ENCODE measurements around the gene TEX22. TPM values are rescaled to one million over a fixed set of nuclear protein-coding genes. Genes with fewer than 3 reads are reported as not detected.

Gene TEX22
- total RNA-seq, 3 donors from 2014 or later = 0.84 to 2.0 (median 0.95) TPM

DNA sequence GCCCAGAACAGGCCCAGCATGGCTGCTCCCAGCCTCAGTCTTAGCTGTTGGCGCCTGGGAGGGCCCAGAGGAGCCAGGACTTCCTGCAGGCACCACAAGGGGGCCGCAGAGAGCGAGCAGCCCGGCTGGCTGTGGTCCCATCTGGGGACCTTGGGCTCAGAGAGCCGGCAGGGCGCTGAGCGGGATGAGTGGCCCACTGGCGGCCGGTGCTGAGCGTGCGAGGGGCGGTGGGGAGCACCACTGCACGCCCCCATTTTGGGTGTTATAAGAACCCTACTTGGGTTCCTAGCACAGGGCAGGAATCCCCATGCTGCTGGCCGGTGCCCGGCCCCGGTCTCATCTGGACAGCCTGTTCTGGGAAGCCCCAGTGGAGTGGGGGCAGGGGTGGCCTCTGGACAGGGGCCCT lies 50.4 kb downstream of the TEX22 start:
- DNase-seq (peak; percentile 61 to 76 (median 73)), ATAC-seq (peak; percentile 89)
- intact Hi-C loops (cut with DNase I, micrococcal nuclease) = loop anchor here in 1 of 2 donors (10.0 kb wide), 1 partner anchor 76 kb away; the partner anchor contains the start of gene TMEM121
- TF ChIP-seq, protein P1, sequence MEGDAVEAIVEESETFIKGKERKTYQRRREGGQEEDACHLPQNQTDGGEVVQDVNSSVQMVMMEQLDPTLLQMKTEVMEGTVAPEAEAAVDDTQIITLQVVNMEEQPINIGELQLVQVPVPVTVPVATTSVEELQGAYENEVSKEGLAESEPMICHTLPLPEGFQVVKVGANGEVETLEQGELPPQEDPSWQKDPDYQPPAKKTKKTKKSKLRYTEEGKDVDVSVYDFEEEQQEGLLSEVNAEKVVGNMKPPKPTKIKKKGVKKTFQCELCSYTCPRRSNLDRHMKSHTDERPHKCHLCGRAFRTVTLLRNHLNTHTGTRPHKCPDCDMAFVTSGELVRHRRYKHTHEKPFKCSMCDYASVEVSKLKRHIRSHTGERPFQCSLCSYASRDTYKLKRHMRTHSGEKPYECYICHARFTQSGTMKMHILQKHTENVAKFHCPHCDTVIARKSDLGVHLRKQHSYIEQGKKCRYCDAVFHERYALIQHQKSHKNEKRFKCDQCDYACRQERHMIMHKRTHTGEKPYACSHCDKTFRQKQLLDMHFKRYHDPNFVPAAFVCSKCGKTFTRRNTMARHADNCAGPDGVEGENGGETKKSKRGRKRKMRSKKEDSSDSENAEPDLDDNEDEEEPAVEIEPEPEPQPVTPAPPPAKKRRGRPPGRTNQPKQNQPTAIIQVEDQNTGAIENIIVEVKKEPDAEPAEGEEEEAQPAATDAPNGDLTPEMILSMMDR (IDR thresholded peaks at IDR 0.05) = peak; percentile 88
- Histone ChIP-seq H3K4me3 (no peak overlapping the region), H3K36me3 (ENCODE audit: low read depth) (no peaks in the 10 kb centered on the region), H3K9me3 (no peaks in the 10 kb centered on the region), H3K4me1 (ENCODE audit: low read depth) (no peaks in the 10 kb centered on the region)

DNA sequence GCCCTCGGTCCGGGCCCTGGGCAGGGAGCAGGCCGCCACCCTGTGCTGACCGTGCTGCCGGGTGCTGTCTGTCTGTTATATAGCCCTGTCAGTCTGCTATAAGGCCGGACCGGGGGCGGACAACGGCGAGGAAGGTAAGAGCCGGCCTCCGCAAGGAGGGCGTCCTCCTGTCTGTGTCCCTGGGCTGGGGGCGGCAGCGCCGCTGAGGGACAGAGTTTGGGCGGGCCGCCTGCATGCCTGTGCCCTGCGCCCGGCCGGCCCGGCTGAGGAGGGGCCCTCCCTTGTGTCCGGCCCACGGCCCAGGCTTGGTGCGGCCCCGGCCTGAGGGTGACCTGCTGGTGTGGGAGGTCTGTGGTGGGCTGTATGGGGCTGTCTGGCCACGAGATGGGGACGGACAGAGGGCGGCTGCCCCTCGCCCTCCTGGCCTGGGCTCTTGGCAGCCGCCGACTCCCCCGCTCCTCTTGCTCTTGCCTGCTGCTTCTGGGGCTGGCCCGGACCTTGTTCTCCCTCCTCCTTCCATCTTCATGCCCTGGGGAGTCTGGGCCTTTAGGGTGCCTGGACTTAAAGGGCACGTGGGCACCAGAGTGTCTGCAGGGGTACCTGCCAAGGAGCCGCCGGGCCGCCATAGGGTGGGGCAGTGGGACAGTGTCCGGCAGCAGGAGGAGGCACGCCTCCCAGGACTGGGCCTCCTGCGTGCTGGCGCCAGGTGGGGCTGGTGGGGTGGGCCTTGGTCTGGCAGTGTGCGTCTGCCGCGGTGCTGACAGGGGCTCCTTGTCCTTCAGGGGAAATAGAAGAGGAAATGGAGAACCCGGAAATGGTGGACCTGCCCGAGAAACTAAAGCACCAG lies 51.2 kb downstream of the TEX22 start:
- Histone ChIP-seq H3K4me3 (no peak overlapping the region), H3K36me3 (ENCODE audit: low read depth) (no peaks in the 10 kb centered on the region), H3K9me3 (no peaks in the 10 kb centered on the region), H3K4me1 (ENCODE audit: low read depth) (no peaks in the 10 kb centered on the region)
- intact Hi-C loops (cut with DNase I, micrococcal nuclease) = loop anchor here in 1 of 2 donors (10.0 kb wide), 1 partner anchor 75 kb away; the partner anchor contains the start of gene TMEM121
- TF ChIP-seq, protein P1 (IDR thresholded peaks at IDR 0.05) = no peak
- DNase-seq (peak in 1 of 3 donors; percentile 51), ATAC-seq (no peak)

DNA sequence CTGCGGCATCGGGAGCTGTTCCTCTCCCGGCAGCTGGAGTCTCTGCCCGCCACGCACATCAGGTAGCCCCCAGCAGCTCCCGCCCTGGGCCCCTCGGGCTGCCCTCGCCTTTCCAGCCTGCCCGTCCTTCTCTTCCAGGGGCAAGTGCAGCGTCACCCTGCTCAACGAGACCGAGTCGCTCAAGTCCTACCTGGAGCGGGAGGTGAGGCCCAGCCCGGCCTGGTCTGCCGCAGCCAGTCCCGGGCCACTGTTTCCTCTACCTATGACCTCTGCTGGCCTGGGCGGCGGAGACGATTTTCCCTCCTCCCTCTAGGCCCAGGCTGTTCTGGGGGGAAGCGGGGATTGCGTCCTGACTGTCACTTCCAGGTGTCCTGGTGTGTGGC lies 51.8 kb downstream of the TEX22 start:
- H3K4me3 ChIP-seq = no peak overlapping the region
- H3K9me3 ChIP-seq = no peaks in the 10 kb centered on the region
- DNase-seq (peak in 1 of 3 donors; percentile 35), ATAC-seq (no peak)
- TF ChIP-seq, protein P1 (IDR thresholded peaks at IDR 0.05) = no peak
- intact Hi-C loops (cut with DNase I, micrococcal nuclease) = no loop called here
- no peaks in the 10 kb centered on the region for H3K36me3 ChIP-seq (ENCODE audit: low read depth)
- no peaks in the 10 kb centered on the region for H3K4me1 ChIP-seq (ENCODE audit: low read depth)

DNA sequence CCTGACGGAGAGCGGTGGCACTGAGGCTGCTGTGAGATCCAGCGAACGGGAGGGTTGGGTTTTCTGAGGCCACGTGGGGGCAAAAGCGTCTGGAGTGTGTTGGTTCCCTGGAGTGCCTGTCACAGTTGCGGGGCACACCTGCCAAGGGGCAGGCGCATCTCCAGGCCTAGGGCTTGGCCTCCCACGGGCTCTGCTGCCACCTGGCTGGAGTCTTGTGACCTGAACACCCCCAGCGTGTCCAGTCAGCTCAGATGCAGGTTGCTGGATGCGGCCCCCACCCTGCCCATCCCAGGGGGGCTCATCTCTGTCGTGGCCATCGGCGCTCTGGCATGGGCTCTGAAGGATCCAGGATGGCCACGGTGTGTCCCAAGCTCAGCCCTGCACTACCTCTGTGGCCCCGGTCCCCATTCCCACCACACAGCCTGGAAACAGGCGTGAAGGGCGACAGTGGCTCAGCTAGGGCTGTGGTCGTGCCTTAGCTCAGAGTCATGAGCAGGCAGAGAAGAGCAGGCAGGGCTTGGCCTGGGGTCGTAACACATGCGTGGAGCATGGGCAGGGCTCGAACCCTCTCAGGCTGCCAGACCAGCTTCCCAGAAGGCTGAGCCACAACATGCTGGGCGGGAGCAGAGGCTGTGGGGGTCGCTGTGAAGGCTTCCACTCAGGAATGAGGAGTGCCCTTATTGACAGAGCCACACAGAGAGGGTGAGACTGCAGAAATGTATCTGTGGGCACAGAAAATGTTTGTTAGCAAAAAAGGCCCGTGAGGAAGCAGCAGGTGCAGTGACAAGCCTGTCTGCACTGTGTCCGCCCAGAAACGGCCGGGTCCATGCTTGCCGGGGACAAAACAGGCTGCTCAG lies 52.8 kb downstream of the TEX22 start:
- DNase-seq (peak in 1 of 3 donors; percentile 41), ATAC-seq (no peak)
- TF ChIP-seq, protein P1 (IDR thresholded peaks at IDR 0.05) = no peak
- intact Hi-C loops (cut with DNase I, micrococcal nuclease) = no loop called here
- Histone ChIP-seq H3K4me3 (no peak overlapping the region), H3K9me3 (no peaks in the 10 kb centered on the region), H3K36me3 (ENCODE audit: low read depth) (no peaks in the 10 kb centered on the region), H3K4me1 (ENCODE audit: low read depth) (no peaks in the 10 kb centered on the region)

DNA sequence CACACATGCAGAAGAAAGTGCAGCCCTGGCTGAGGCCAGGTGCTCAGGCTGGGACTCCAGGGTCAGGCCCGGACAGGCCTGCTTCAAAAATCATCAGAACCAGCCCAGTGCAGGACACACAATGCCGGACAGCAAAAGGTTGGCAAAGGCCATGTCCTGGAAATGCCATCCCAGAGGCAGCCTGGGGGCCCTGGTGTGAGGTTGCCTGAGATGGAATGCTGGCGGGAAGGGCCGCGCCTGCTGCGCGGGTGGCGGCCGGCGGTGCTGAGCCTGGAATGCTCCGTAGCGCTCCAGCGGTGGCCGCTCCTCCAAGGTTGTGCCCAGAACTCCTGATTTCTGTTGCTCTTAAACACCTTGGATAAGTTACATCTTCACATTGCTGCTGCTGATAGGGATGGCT lies 54.6 kb downstream of the TEX22 start:
- DNase-seq = peak in 1 of 3 donors; percentile 43
- ATAC-seq = no peak
- H3K4me1 ChIP-seq (ENCODE audit: low read depth) = no peaks in the 10 kb centered on the region
- no peaks in the 10 kb centered on the region for H3K36me3 ChIP-seq (ENCODE audit: low read depth)
- intact Hi-C loops (cut with DNase I, micrococcal nuclease) = no loop called here
- no peaks in the 10 kb centered on the region for H3K9me3 ChIP-seq
- no peak overlapping the region for H3K4me3 ChIP-seq
- TF ChIP-seq, protein P1 (IDR thresholded peaks at IDR 0.05) = no peak

All from mucosa of descending colon (tissue), 3 donors.